ENCODE measurements around the gene TMEM255B.

- TF ChIP-seq POLR2AphosphoS5 (IDR thresholded peaks at IDR 0.05; ENCODE audit: low read depth, low read length) (no peak), CTCF (IDR thresholded peaks at IDR 0.05 in 2 of 3, conservative IDR thresholded peaks at IDR 0.05 in 1 of 3; ENCODE audit: borderline replicate concordance in 1 of 3, insufficient read depth in 1 of 3, low read depth in 2 of 3, low read length in 2 of 3) (no peak), ZNF274 (IDR thresholded peaks at IDR 0.05; ENCODE audit: low read depth, low read length) (no peak), EZH2 (IDR thresholded peaks at IDR 0.05) (no peak), ZBTB33 (IDR thresholded peaks at IDR 0.05; ENCODE audit: extremely low read depth, insufficient replicate concordance, low read length) (no peak), CEBPB (IDR thresholded peaks at IDR 0.05; ENCODE audit: low read depth) (no peak), POLR2A (IDR thresholded peaks at IDR 0.05; ENCODE audit: borderline replicate concordance, extremely low read depth, insufficient read depth, insufficient read length) (no peak), JUND (IDR thresholded peaks at IDR 0.05) (no peak), EGR1 (IDR thresholded peaks at IDR 0.05; ENCODE audit: low read depth) (no peak), SRF (IDR thresholded peaks at IDR 0.05; ENCODE audit: low read depth) (no peak), SP1 (IDR thresholded peaks at IDR 0.05; ENCODE audit: low read depth) (no peak), REST (IDR thresholded peaks at IDR 0.05; ENCODE audit: low read depth) (no peak)
Observed at GRCh38 chr13:113832631-113833030, 73.6 kb downstream of the TMEM255B start.
